SK-N-SH (cell line): ENCODE data around the gene GALNT12. TPM values are rescaled to one million over a fixed set of nuclear protein-coding genes. Genes with fewer than 3 reads are reported as not detected.

Source experiments
- CTCF ChIA-PET: fragments of 300-600, 350-600 bp; formaldehyde crosslinking; extraction: SDS; loops from one replicate; lab custom pipeline; 2021; lab: Yijun Ruan, JAX
- POLR2A ChIA-PET: fragments of 350-600 bp; sonication (Branson Sonifier 250); formaldehyde crosslinking; extraction: SDS; loops from one replicate; lab custom pipeline; 2020; ENCODE audit warnings: antibody characterized with exemption, inconsistent platforms; lab: Yijun Ruan, JAX
- DNase-seq: peaks from one replicate; pipeline ENCODE4 v3.0.0; 2012
- H2AFZ ChIP-seq: fragments of 200-600 bp; sonication (generic); 2 replicates; pipeline ENCODE4 v1.8.1; 2016; ENCODE audit warnings: antibody characterized with exemption, mild to moderate bottlenecking, low read depth
- H3F3A ChIP-seq: fragments of 200-600 bp; sonication (generic); replicated peaks from 2 replicates; pipeline ENCODE3; 2016; ENCODE audit warnings: antibody characterized with exemption, mild to moderate bottlenecking; ENCODE audit not compliant: insufficient read depth
- H3K27ac ChIP-seq, 2 experiments: fragments of 200-500 bp in 1 of 2; fragments of 200-600 bp in 1 of 2; sonication (Bioruptor generic) in 1 of 2; sonication (generic), shearing (Covaris generic) in 1 of 2; 2 replicates each; pipeline versions ENCODE4 v1.5.1 to v1.6.1; 2014 to 2016; ENCODE audit warnings: low read depth in 2 of 2, inconsistent platforms in 1 of 2, low read length in 1 of 2, mild to moderate bottlenecking in 1 of 2, mixed read lengths in 1 of 2
- H3K27me3 ChIP-seq: fragments of 200-600 bp; sonication (generic), shearing (Covaris generic); 2 replicates; pipeline ENCODE4 v1.6.1; 2016; ENCODE audit warnings: mixed run types; ENCODE audit not compliant: insufficient read depth
- H3K36me3 ChIP-seq, 2 experiments: fragments of 200-500 bp in 1 of 2; fragments of 200-600 bp in 1 of 2; sonication (Bioruptor generic) in 1 of 2; sonication (generic) in 1 of 2; replicated peaks in 1 of 2; 2 replicates each; pipeline versions ENCODE3 to v1.5.1; 2014 to 2016; ENCODE audit warnings: low read length in 1 of 2, mild to moderate bottlenecking in 1 of 2; ENCODE audit not compliant: insufficient read depth in 2 of 2, control insufficient read depth in 1 of 2
- H3K4me1 ChIP-seq, 2 experiments: fragments of 200-500 bp in 1 of 2; fragments of 200-600 bp in 1 of 2; sonication (Bioruptor generic) in 1 of 2; sonication (generic), shearing (Covaris generic) in 1 of 2; 2 replicates each; pipeline versions ENCODE4 v1.5.1 to v1.6.1; 2014 to 2016; ENCODE audit warnings: low read depth in 1 of 2, low read length in 1 of 2, mixed run types in 1 of 2; ENCODE audit not compliant: insufficient read depth in 2 of 2, control insufficient read depth in 1 of 2
- H3K4me2 ChIP-seq: fragments of 200-600 bp; sonication (generic), shearing (Covaris generic); 2 replicates; pipeline ENCODE4 v1.6.1; 2017; ENCODE audit warnings: mixed run types
- H3K4me3 ChIP-seq, 2 experiments: fragments of 200-500 bp in 1 of 2; fragments of 200-600 bp in 1 of 2; sonication (Bioruptor generic) in 1 of 2; sonication (generic), shearing (Covaris generic) in 1 of 2; 2 replicates each; pipeline versions ENCODE4 v1.5.1 to v1.8.1; 2014 to 2016; ENCODE audit warnings: low read depth in 2 of 2, inconsistent platforms in 1 of 2, low read length in 1 of 2, mild to moderate bottlenecking in 1 of 2, mixed read lengths in 1 of 2, moderate library complexity in 1 of 2
- H3K79me2 ChIP-seq: fragments of 200-600 bp; sonication (generic); 2 replicates; pipeline ENCODE4 v1.8.1; 2017; ENCODE audit warnings: mild to moderate bottlenecking; ENCODE audit not compliant: insufficient read depth
- H3K9ac ChIP-seq: fragments of 200-600 bp; sonication (generic); 2 replicates; pipeline ENCODE4 v1.6.1; 2017; ENCODE audit warnings: mixed run types
- H3K9me2 ChIP-seq: fragments of 200-600 bp; sonication (generic); 2 replicates; pipeline ENCODE4 v1.6.1; 2017; ENCODE audit warnings: mixed run types
- H3K9me3 ChIP-seq: fragments of 200-600 bp; sonication (generic); 2 replicates; pipeline ENCODE4 v1.6.1; 2017; ENCODE audit warnings: mixed run types, mild to moderate bottlenecking, moderate library complexity
- H4K20me1 ChIP-seq: fragments of 200-600 bp; sonication (generic); 2 replicates; pipeline ENCODE4 v1.6.1; 2017; ENCODE audit warnings: mild to moderate bottlenecking, mixed run types; ENCODE audit not compliant: insufficient read depth
- CHD2 ChIP-seq: fragments of 150-350 bp; IDR thresholded peaks from 2 replicates; pipeline ENCODE4 v1.6.1; 2018; ENCODE audit warnings: low read length; ENCODE audit not compliant: partially characterized antibody
- ELF1 ChIP-seq: IDR thresholded peaks from 2 replicates; pipeline ENCODE4 v1.4.0; 2012
- EP300 ChIP-seq, 2 experiments: IDR thresholded peaks; 2 replicates each; pipeline versions ENCODE4 v1.4.0 to v1.6.1; 2012; ENCODE audit warnings: borderline replicate concordance in 1 of 2, low read depth in 1 of 2, low read length in 1 of 2
- EZH2phosphoT487 ChIP-seq: fragments of 200-600 bp; sonication (generic); IDR thresholded peaks from 2 replicates; pipeline ENCODE4 v1.6.1; 2017; ENCODE audit warnings: low read depth, mixed run types, mild to moderate bottlenecking, antibody characterized with exemption, moderate library complexity, borderline replicate concordance
- FOSL2 ChIP-seq: IDR thresholded peaks from 2 replicates; pipeline ENCODE4 v1.4.0; 2012; ENCODE audit warnings: low read depth, mild to moderate bottlenecking, moderate library complexity, borderline replicate concordance
- FOXJ3 ChIP-seq: sonication (generic); formaldehyde crosslinking; IDR thresholded peaks from 2 replicates; pipeline ENCODE4 v1.5.1; 2020; ENCODE audit warnings: mild to moderate bottlenecking, missing genetic modification reagents
- JUND ChIP-seq: IDR thresholded peaks from 2 replicates; pipeline ENCODE4 v1.4.0; 2012
- NFIC ChIP-seq: IDR thresholded peaks from 2 replicates; pipeline ENCODE4 v1.4.0; 2012; ENCODE audit warnings: borderline replicate concordance
- NRF1 ChIP-seq: IDR thresholded peaks from 2 replicates; pipeline ENCODE4 v1.6.1; 2012; ENCODE audit warnings: low read depth, mild to moderate bottlenecking, low read length
- POLR2AphosphoS5 ChIP-seq: IDR thresholded peaks from 2 replicates; pipeline ENCODE4 v1.6.1; 2012; ENCODE audit warnings: low read depth, low read length
- RFX5 ChIP-seq: IDR thresholded peaks from 2 replicates; pipeline ENCODE4 v1.6.1; 2012; ENCODE audit warnings: mild to moderate bottlenecking, improper control_type of control experiment, low read length
- TAF1 ChIP-seq: IDR thresholded peaks from 2 replicates; pipeline ENCODE4 v1.6.1; 2012; ENCODE audit warnings: low read depth, mild to moderate bottlenecking, low read length, moderate library complexity, borderline replicate concordance
- TCF12 ChIP-seq: IDR thresholded peaks from 2 replicates; pipeline ENCODE4 v1.4.0; 2012
- YY1 ChIP-seq: IDR thresholded peaks from 2 replicates; pipeline ENCODE4 v1.4.0; 2012; ENCODE audit warnings: low read depth, mild to moderate bottlenecking
- WGBS: methylation state at CpG from one replicate; pipeline ENCODE4 v1.1.6; 2017; ENCODE audit warnings: low lambda C conversion rate; 5-methylcytosine and 5-hydroxymethylcytosine counted together
- polyA plus RNA-seq, 3 experiments: library from polyadenylated mRNA; depleted of rRNA; stranded (reverse); fragments of >200 nt; gene quantifications; 2 replicates each; pipeline ENCODE4 v1.2.3, GENCODE V29; 2012
- TF ChIP-seq, protein P1 (sequence below): IDR thresholded peaks from 2 replicates; pipeline ENCODE4 v1.4.0; 2012; ENCODE audit warnings: low read depth
- TF ChIP-seq, protein P2 (sequence below): IDR thresholded peaks from 2 replicates; pipeline ENCODE4 v1.4.0; 2012; ENCODE audit warnings: low read depth, borderline replicate concordance
- TF ChIP-seq, protein P3 (sequence below): IDR thresholded peaks from 2 replicates; pipeline ENCODE4 v1.4.0; 2012; ENCODE audit warnings: low read depth, borderline replicate concordance
- TF ChIP-seq, protein P4 (sequence below): IDR thresholded peaks from 2 replicates; pipeline ENCODE4 v1.6.1; 2012; ENCODE audit warnings: mild to moderate bottlenecking, low read depth, low read length, moderate library complexity
- TF ChIP-seq, protein P5 (sequence below): IDR thresholded peaks from 2 replicates; pipeline ENCODE4; 2012

Gene GALNT12
- polyA plus RNA-seq, 1 of the 3 experiments (the other 2 are of a cell fraction): 7.4 TPM

DNA sequence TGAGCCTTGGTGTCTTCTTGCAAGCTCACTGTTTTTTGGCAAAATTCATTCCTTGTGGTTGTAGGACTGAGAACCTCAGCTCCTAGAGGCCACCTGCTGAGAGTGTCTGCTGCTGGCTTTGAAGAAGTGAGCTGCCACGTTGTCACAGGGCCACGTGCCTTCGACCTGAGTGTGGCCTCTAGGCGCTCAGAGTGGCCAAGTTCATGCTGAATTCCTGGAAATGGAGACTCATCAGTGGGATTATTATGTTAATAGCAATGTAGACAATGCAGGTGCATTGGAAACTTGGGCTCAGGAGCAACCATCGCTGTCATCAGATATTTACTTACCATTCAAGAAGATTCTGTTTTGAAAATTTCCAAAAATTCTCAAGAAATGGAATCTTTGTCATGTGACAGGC, 52.5 kb downstream of the GALNT12 start:
- Histone ChIP-seq H3K36me3 (no peaks in the 10 kb centered on the region), H2AFZ (no peak overlapping the region), H3K9me2 (no peaks in the 10 kb centered on the region), H3K27me3 (no peaks in the 10 kb centered on the region), H4K20me1 (no peaks in the 10 kb centered on the region), H3K4me1 (peaks cover 0 to 3% of the 10 kb centered on the region in 2 experiments; a peak in 2 of 4 replicates), H3F3A (no peaks in the 10 kb centered on the region), H3K9ac (no peak overlapping the region), H3K4me2 (no peak overlapping the region), H3K27ac (no peak overlapping the region), H3K9me3 (no peaks in the 10 kb centered on the region), H3K79me2 (no peaks in the 10 kb centered on the region), H3K4me3 (no peak overlapping the region)
- no peak for DNase-seq
- WGBS: 48% methylated on average over 5 of the region's 5 CpGs
- POLR2A ChIA-PET: no interaction called here
- CTCF ChIA-PET: interaction anchor here (0.9 to 3.4 kb wide), 2 partner anchors 11 to 139 kb away, joined by 3 to 19 read pairs; no protein-coding TSS in a partner anchor
- TF ChIP-seq, protein P1, sequence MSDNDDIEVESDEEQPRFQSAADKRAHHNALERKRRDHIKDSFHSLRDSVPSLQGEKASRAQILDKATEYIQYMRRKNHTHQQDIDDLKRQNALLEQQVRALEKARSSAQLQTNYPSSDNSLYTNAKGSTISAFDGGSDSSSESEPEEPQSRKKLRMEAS: no peak
- TF ChIP-seq, protein P2, sequence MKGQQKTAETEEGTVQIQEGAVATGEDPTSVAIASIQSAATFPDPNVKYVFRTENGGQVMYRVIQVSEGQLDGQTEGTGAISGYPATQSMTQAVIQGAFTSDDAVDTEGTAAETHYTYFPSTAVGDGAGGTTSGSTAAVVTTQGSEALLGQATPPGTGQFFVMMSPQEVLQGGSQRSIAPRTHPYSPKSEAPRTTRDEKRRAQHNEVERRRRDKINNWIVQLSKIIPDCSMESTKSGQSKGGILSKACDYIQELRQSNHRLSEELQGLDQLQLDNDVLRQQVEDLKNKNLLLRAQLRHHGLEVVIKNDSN: no peak
- TF ChIP-seq, protein P3, sequence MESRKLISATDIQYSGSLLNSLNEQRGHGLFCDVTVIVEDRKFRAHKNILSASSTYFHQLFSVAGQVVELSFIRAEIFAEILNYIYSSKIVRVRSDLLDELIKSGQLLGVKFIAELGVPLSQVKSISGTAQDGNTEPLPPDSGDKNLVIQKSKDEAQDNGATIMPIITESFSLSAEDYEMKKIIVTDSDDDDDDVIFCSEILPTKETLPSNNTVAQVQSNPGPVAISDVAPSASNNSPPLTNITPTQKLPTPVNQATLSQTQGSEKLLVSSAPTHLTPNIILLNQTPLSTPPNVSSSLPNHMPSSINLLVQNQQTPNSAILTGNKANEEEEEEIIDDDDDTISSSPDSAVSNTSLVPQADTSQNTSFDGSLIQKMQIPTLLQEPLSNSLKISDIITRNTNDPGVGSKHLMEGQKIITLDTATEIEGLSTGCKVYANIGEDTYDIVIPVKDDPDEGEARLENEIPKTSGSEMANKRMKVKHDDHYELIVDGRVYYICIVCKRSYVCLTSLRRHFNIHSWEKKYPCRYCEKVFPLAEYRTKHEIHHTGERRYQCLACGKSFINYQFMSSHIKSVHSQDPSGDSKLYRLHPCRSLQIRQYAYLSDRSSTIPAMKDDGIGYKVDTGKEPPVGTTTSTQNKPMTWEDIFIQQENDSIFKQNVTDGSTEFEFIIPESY: no peak
- TF ChIP-seq EZH2phosphoT487 (no peak), JUND (no peak), TAF1 (no peak), ELF1 (no peak), TCF12 (no peak), YY1 (no peak), NRF1 (no peak), CHD2 (no peak), NFIC (no peak), POLR2AphosphoS5 (no peak), FOSL2 (no peak), EP300 (IDR thresholded peaks at IDR 0.05; ENCODE audit: borderline replicate concordance in 1 of 2, low read depth in 1 of 2, low read length in 1 of 2) (no peak), FOXJ3 (CRISPR knock-in tag) (no peak), RFX5 (no peak)
- TF ChIP-seq, protein P4, sequence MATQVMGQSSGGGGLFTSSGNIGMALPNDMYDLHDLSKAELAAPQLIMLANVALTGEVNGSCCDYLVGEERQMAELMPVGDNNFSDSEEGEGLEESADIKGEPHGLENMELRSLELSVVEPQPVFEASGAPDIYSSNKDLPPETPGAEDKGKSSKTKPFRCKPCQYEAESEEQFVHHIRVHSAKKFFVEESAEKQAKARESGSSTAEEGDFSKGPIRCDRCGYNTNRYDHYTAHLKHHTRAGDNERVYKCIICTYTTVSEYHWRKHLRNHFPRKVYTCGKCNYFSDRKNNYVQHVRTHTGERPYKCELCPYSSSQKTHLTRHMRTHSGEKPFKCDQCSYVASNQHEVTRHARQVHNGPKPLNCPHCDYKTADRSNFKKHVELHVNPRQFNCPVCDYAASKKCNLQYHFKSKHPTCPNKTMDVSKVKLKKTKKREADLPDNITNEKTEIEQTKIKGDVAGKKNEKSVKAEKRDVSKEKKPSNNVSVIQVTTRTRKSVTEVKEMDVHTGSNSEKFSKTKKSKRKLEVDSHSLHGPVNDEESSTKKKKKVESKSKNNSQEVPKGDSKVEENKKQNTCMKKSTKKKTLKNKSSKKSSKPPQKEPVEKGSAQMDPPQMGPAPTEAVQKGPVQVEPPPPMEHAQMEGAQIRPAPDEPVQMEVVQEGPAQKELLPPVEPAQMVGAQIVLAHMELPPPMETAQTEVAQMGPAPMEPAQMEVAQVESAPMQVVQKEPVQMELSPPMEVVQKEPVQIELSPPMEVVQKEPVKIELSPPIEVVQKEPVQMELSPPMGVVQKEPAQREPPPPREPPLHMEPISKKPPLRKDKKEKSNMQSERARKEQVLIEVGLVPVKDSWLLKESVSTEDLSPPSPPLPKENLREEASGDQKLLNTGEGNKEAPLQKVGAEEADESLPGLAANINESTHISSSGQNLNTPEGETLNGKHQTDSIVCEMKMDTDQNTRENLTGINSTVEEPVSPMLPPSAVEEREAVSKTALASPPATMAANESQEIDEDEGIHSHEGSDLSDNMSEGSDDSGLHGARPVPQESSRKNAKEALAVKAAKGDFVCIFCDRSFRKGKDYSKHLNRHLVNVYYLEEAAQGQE: no peak
- TF ChIP-seq, protein P5, sequence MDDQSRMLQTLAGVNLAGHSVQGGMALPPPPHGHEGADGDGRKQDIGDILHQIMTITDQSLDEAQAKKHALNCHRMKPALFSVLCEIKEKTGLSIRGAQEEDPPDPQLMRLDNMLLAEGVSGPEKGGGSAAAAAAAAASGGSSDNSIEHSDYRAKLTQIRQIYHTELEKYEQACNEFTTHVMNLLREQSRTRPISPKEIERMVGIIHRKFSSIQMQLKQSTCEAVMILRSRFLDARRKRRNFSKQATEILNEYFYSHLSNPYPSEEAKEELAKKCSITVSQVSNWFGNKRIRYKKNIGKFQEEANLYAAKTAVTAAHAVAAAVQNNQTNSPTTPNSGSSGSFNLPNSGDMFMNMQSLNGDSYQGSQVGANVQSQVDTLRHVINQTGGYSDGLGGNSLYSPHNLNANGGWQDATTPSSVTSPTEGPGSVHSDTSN: no peak
